H1 (cell line): ENCODE measurements around the gene COL11A2. TPM values are rescaled to one million over a fixed set of nuclear protein-coding genes. Genes with fewer than 3 reads are reported as not detected.

ENCODE experiments used
- CTCF ChIA-PET: fragments of 300-600 bp; sonication (Branson Sonifier 250); formaldehyde crosslinking; loops from one replicate; lab custom pipeline; 2021; ENCODE audit not compliant: partially characterized antibody; lab: Charles Lee
- POLR2A ChIA-PET: fragments of 300-600 bp; sonication (Branson Sonifier 250); formaldehyde crosslinking; loops from one replicate; lab custom pipeline; 2021; ENCODE audit warnings: inconsistent platforms; ENCODE audit not compliant: partially characterized antibody; lab: Charles Lee
- DNase-seq, 2 experiments: peaks; one replicate each; pipeline versions ENCODE4 v3.0.0 to v3.0.0-alpha.2; 2010 to 2022; ENCODE audit warnings: low spot score in 2 of 2, low read depth in 1 of 2, mixed read lengths in 1 of 2
- FAIRE-seq: peaks from 2 replicates; lab custom pipeline; 2011; peaks lifted over from hg19 to GRCh38; lab: Jason Lieb, UNC
- H2AFZ ChIP-seq: 2 replicates; pipeline ENCODE4 v1.8.1; 2012; ENCODE audit warnings: low read length, inconsistent platforms
- H2AK5ac ChIP-seq: 2 replicates; pipeline ENCODE4 v1.6.1; 2013; ENCODE audit warnings: low read depth, low read length
- H2BK120ac ChIP-seq: replicated peaks from 2 replicates; pipeline ENCODE3; 2013; ENCODE audit warnings: low read depth, low read length, inconsistent platforms
- H2BK12ac ChIP-seq: 2 replicates; pipeline ENCODE4 v1.6.1; 2013; ENCODE audit warnings: low read depth, low read length
- H2BK15ac ChIP-seq: 2 replicates; pipeline ENCODE4 v1.6.1; 2013; ENCODE audit warnings: low read length
- H2BK20ac ChIP-seq: 2 replicates; pipeline ENCODE4 v1.6.1; 2013; ENCODE audit warnings: low read length
- H2BK5ac ChIP-seq: 2 replicates; pipeline ENCODE4 v1.6.1; 2013; ENCODE audit warnings: low read depth, low read length
- H3K14ac ChIP-seq: 2 replicates; pipeline ENCODE4 v1.6.1; 2013; ENCODE audit warnings: inconsistent platforms; ENCODE audit not compliant: insufficient read length
- H3K18ac ChIP-seq: 2 replicates; pipeline ENCODE4 v1.6.1; 2013; ENCODE audit warnings: low read length; ENCODE audit errors: extremely low read depth
- H3K23ac ChIP-seq: 2 replicates; pipeline ENCODE4 v1.6.1; 2013; ENCODE audit warnings: inconsistent platforms; ENCODE audit not compliant: insufficient read length
- H3K23me2 ChIP-seq: 2 replicates; pipeline ENCODE4 v1.6.1; 2013; ENCODE audit warnings: low read depth, low read length
- H3K27ac ChIP-seq: 2 replicates; pipeline ENCODE4 v1.6.1; 2011; ENCODE audit warnings: low read depth, low read length, inconsistent platforms
- H3K27me3 ChIP-seq, 4 experiments: replicated peaks in 1 of 4; 1 replicate in 1 of 4; 2 replicates in 3 of 4; pipeline versions ENCODE4 v1.6.1 to v1.8.1; 2011 to 2013; ENCODE audit warnings: low read length in 3 of 4, mild to moderate bottlenecking in 3 of 4, inconsistent platforms in 2 of 4, mixed read lengths in 2 of 4, moderate library complexity in 1 of 4; ENCODE audit not compliant: control insufficient read depth in 3 of 4, insufficient read depth in 3 of 4; ENCODE audit errors: extremely low read depth in 1 of 4
- H3K36me3 ChIP-seq, 4 experiments: 2 replicates each; pipeline versions ENCODE4 v1.6.1 to v1.8.1; 2011 to 2013; ENCODE audit warnings: mild to moderate bottlenecking in 4 of 4, low read length in 3 of 4, moderate library complexity in 2 of 4, control low read depth in 1 of 4, inconsistent platforms in 1 of 4; ENCODE audit not compliant: insufficient read depth in 4 of 4, control insufficient read depth in 2 of 4
- H3K4ac ChIP-seq: replicated peaks from 2 replicates; pipeline ENCODE3; 2013; ENCODE audit warnings: low read length, low read depth, mixed read lengths, inconsistent platforms; ENCODE audit not compliant: insufficient read length
- H3K4me1 ChIP-seq, 4 experiments: replicated peaks in 1 of 4; 1 replicate in 1 of 4; 2 replicates in 3 of 4; pipeline versions ENCODE4 v1.6.1 to v1.8.1; 2011 to 2013; ENCODE audit warnings: low read length in 3 of 4, inconsistent platforms in 2 of 4, mixed read lengths in 1 of 4; ENCODE audit not compliant: insufficient read depth in 4 of 4, control insufficient read depth in 3 of 4
- H3K4me2 ChIP-seq, 2 experiments: 2 replicates each; pipeline versions ENCODE4 v1.6.1 to v1.8.1; 2011 to 2013; ENCODE audit warnings: low read depth in 2 of 2, low read length in 2 of 2, control low read depth in 1 of 2, inconsistent platforms in 1 of 2, mild to moderate bottlenecking in 1 of 2; ENCODE audit not compliant: insufficient read depth in 1 of 2
- H3K4me3 ChIP-seq, 4 experiments: fragments of 200-600, 300-600 bp in 1 of 4; sonication (generic), shearing (Covaris generic), sonication (Bioruptor Twin) in 1 of 4; 2 replicates each; pipeline versions ENCODE4 v1.5.1 to v1.8.1; 2011 to 2016; ENCODE audit warnings: low read length in 4 of 4, low read depth in 3 of 4, control low read depth in 2 of 4, inconsistent platforms in 2 of 4, mild to moderate bottlenecking in 2 of 4, mixed read lengths in 1 of 4, moderate library complexity in 1 of 4; ENCODE audit not compliant: insufficient read depth in 2 of 4; ENCODE audit errors: extremely low read depth in 1 of 4
- H3K56ac ChIP-seq: replicated peaks from 2 replicates; pipeline ENCODE3; 2013; ENCODE audit warnings: low read depth, mild to moderate bottlenecking, mixed read lengths, low read length, inconsistent platforms; ENCODE audit not compliant: insufficient read length
- H3K79me1 ChIP-seq: 2 replicates; pipeline ENCODE4 v1.6.1; 2013; ENCODE audit warnings: low read depth, low read length, control low read depth
- H3K79me2 ChIP-seq, 2 experiments: 2 replicates each; pipeline versions ENCODE4 v1.6.1 to v1.8.1; 2012 to 2013; ENCODE audit warnings: low read length in 2 of 2, mild to moderate bottlenecking in 2 of 2, inconsistent platforms in 1 of 2; ENCODE audit not compliant: insufficient read depth in 2 of 2, control insufficient read depth in 1 of 2
- H3K9ac ChIP-seq, 4 experiments: replicated peaks in 1 of 4; 1 replicate in 1 of 4; 2 replicates in 3 of 4; pipeline versions ENCODE4 v1.6.1 to v1.8.1; 2011 to 2013; ENCODE audit warnings: low read depth in 3 of 4, low read length in 3 of 4, control low read depth in 2 of 4, mild to moderate bottlenecking in 2 of 4, moderate library complexity in 2 of 4, inconsistent platforms in 1 of 4; ENCODE audit errors: extremely low read depth in 1 of 4
- H3K9me3 ChIP-seq, 2 experiments: 2 replicates each; pipeline versions ENCODE4 v1.6.1 to v1.8.1; 2012 to 2013; ENCODE audit warnings: mild to moderate bottlenecking in 2 of 2, moderate library complexity in 2 of 2, control low read depth in 1 of 2, inconsistent platforms in 1 of 2, low read depth in 1 of 2, low read length in 1 of 2, mixed read lengths in 1 of 2; ENCODE audit not compliant: insufficient read depth in 2 of 2
- H4K20me1 ChIP-seq, 2 experiments: replicated peaks in 1 of 2; 2 replicates each; pipeline versions ENCODE3 to v1.8.1; 2011 to 2013; ENCODE audit warnings: inconsistent platforms in 2 of 2, low read length in 2 of 2, mild to moderate bottlenecking in 1 of 2; ENCODE audit not compliant: insufficient read depth in 2 of 2, control insufficient read depth in 1 of 2
- H4K5ac ChIP-seq: 2 replicates; pipeline ENCODE4 v1.6.1; 2013; ENCODE audit warnings: low read length, low read depth, mixed read lengths, inconsistent platforms; ENCODE audit not compliant: insufficient read length
- H4K8ac ChIP-seq: 2 replicates; pipeline ENCODE4 v1.8.0; 2013; ENCODE audit warnings: mild to moderate bottlenecking, moderate library complexity, low read length, inconsistent platforms; ENCODE audit not compliant: insufficient read depth; ENCODE audit errors: extremely low read depth
- H4K91ac ChIP-seq: replicated peaks from 2 replicates; pipeline ENCODE3; 2013; ENCODE audit warnings: low read length, mixed read lengths, inconsistent platforms; ENCODE audit not compliant: insufficient read length
- BRCA1 ChIP-seq: IDR thresholded peaks from 2 replicates; pipeline ENCODE4 v1.6.1; 2012; ENCODE audit warnings: low read depth, low read length, improper control_type of control experiment
- CBX5 ChIP-seq: fragments of 300-800, 300-1000 bp; sonication (generic); IDR thresholded peaks from 2 replicates; pipeline ENCODE4 v1.7.1; 2016; ENCODE audit warnings: antibody characterized with exemption, low read length, low read depth
- CEBPB ChIP-seq: IDR thresholded peaks from 2 replicates; pipeline ENCODE4 v1.6.1; 2012; ENCODE audit warnings: low read depth, low read length
- KDM5A ChIP-seq: fragments of 200-600 bp; IDR thresholded peaks from 2 replicates; pipeline ENCODE4 v1.7.1; 2012; ENCODE audit warnings: mild to moderate bottlenecking, low read length, inconsistent platforms, mixed read lengths
- POLR2A ChIP-seq, 2 experiments: IDR thresholded peaks; 1 replicate in 1 of 2; 2 replicates in 1 of 2; pipeline ENCODE4 v1.6.1; 2011; ENCODE audit warnings: low read depth in 2 of 2, low read length in 2 of 2, mild to moderate bottlenecking in 2 of 2; ENCODE audit errors: control extremely low read depth in 1 of 2
- POLR2AphosphoS5 ChIP-seq: IDR thresholded peaks from 2 replicates; pipeline ENCODE4 v1.6.1; 2011; ENCODE audit warnings: low read depth, low read length
- RAD21 ChIP-seq, 2 experiments: IDR thresholded peaks in 1 of 2; conservative IDR thresholded peaks in 1 of 2; 2 replicates each; pipeline ENCODE4 v1.6.1; 2011; ENCODE audit warnings: low read depth in 2 of 2, low read length in 2 of 2, improper control_type of control experiment in 1 of 2, inconsistent platforms in 1 of 2, mild to moderate bottlenecking in 1 of 2, moderate library complexity in 1 of 2
- RFX5 ChIP-seq: IDR thresholded peaks from 2 replicates; pipeline ENCODE4 v1.6.1; 2011; ENCODE audit warnings: low read depth, low read length, improper control_type of control experiment, borderline replicate concordance
- SIRT6 ChIP-seq: IDR thresholded peaks from one replicate; pipeline ENCODE4 v1.7.1; 2012; ENCODE audit warnings: low read length, inconsistent platforms
- SP4 ChIP-seq: IDR thresholded peaks from 2 replicates; pipeline ENCODE4 v1.6.1; 2012; ENCODE audit warnings: low read length, inconsistent platforms
- SRF ChIP-seq: IDR thresholded peaks from 2 replicates; pipeline ENCODE4 v1.6.1; 2011; ENCODE audit warnings: mild to moderate bottlenecking, low read depth, low read length, moderate library complexity
- TAF1 ChIP-seq: IDR thresholded peaks from 2 replicates; pipeline ENCODE4 v1.6.1; 2011; ENCODE audit warnings: mild to moderate bottlenecking, low read depth, low read length
- TEAD4 ChIP-seq: IDR thresholded peaks from 2 replicates; pipeline ENCODE4 v1.6.1; 2012; ENCODE audit warnings: low read depth, low read length, inconsistent platforms, mixed read lengths
- WGBS, 2 experiments: shearing (Covaris generic) in 1 of 2; methylation state at CpG; one replicate each; pipeline versions ENCODE4 v1.1.6 to v1.1.7; 2013 to 2015; ENCODE audit warnings: low lambda C conversion rate in 2 of 2, mixed read lengths in 2 of 2, inconsistent platforms in 1 of 2, low coverage in 1 of 2, missing lambda C conversion rate in 1 of 2; ENCODE audit not compliant: insufficient replicate concordance in 2 of 2, insufficient coverage in 1 of 2, insufficient read length in 1 of 2; ENCODE audit errors: extremely low coverage in 1 of 2, missing lambda C conversion rate in 1 of 2; 5-methylcytosine and 5-hydroxymethylcytosine counted together
- polyA plus RNA-seq, 7 experiments: library from polyadenylated mRNA; depleted of rRNA in 3 of 7; stranded (reverse) in 5 of 7; unstranded in 2 of 7; fragments of >200 nt in 5 of 7; fragments of 200-250 nt in 2 of 7; gene quantifications; 1 replicate in 5 of 7; 2 replicates in 1 of 7; 4 replicates in 1 of 7; pipeline versions ENCODE4 v1.2.1 to v1.2.3, GENCODE V29; 2011 to 2013; ENCODE audit warnings: missing spikeins in 2 of 7, mixed read lengths in 2 of 7
- total RNA-seq: library from RNA; stranded (reverse); fragmentation: NEBNext Ultra II Directional; extraction: Animal tissue kit (Norgen Biotek cat#: 25700); gene quantifications from 2 replicates; pipeline ENCODE4 v1.2.1, GENCODE V29; 2021

COL11A2 gene
- total and polyA plus RNA-seq, 2 of the 8 experiments (the other 6 are each of a cell fraction or from before 2014, with no cell fraction given), result 2.8 to 3.8 TPM

DNA sequence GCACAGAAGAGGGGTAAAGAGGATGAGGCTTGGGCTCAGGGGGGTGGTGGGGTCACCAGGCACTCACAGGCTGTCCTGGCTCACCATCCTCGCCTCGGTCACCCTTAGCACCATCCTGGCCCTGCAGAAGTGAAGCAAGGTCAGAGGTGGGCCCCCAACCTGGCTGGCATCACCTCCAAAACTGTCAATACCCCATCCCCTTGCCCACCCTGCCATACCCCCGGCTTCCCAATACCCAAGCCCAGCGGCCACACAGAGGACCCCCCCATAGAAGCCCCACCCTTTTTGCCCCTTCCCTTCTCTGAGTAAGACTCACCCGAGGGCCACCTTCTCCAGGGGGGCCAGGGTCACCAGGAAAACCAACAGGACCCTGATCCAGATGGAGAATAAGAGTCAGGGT lies 23.6 kb downstream of the COL11A2 start:
- H3K23me2 ChIP-seq, result no peaks in the 10 kb centered on the region
- no peaks in the 10 kb centered on the region; a peak in 2 of 7 replicates for H3K4me1 ChIP-seq
- no peak overlapping the region for H2BK120ac ChIP-seq
- no peak overlapping the region for H2BK15ac ChIP-seq
- no peak overlapping the region for H2AK5ac ChIP-seq
- H3K14ac ChIP-seq, result no peak overlapping the region
- no peak overlapping the region for H3K9ac ChIP-seq
- no peak overlapping the region for H3K4me3 ChIP-seq
- H3K79me2 ChIP-seq, result no peaks in the 10 kb centered on the region
- ChIA-PET POLR2A (interaction anchor here (0.6 kb wide), 1 partner anchor 188 kb away, joined by 3 read pairs; no protein-coding TSS in a partner anchor), CTCF (interaction anchor here (1.1 to 1.2 kb wide), 2 partner anchors 19 to 78 kb away, joined by 3 read pairs; no protein-coding TSS in a partner anchor)
- no peak overlapping the region for H2BK20ac ChIP-seq
- no peak overlapping the region for H2BK12ac ChIP-seq
- no peak for TF ChIP-seq SRF
- no peak for TF ChIP-seq KDM5A
- TF ChIP-seq SIRT6, result no peak
- TF ChIP-seq POLR2AphosphoS5, result no peak
- TF ChIP-seq CEBPB, result no peak
- no peak for TF ChIP-seq RAD21 (IDR thresholded peaks at IDR 0.05 in 1 of 2, conservative IDR thresholded peaks at IDR 0.05 in 1 of 2; ENCODE audit: low read depth in 2 of 2, low read length in 2 of 2)
- no peak for TF ChIP-seq RFX5
- no peak for TF ChIP-seq SP4
- no peak for TF ChIP-seq BRCA1
- no peak for TF ChIP-seq TEAD4
- no peak for TF ChIP-seq CBX5
- TF ChIP-seq POLR2A (IDR thresholded peaks at IDR 0.05; ENCODE audit: control extremely low read depth in 1 of 2, low read depth in 2 of 2, low read length in 2 of 2), result no peak
- TF ChIP-seq TAF1, result no peak
- H3K79me1 ChIP-seq, result no peaks in the 10 kb centered on the region
- no peak overlapping the region for H2AFZ ChIP-seq
- FAIRE-seq, result no peak
- no peaks in the 10 kb centered on the region for H4K20me1 ChIP-seq
- no peak overlapping the region for H3K56ac ChIP-seq
- no peak overlapping the region for H3K4ac ChIP-seq
- no peak overlapping the region for H4K91ac ChIP-seq
- H2BK5ac ChIP-seq, result no peak overlapping the region
- H3K27me3 ChIP-seq, result no peaks in the 10 kb centered on the region
- H3K18ac ChIP-seq, result no peak overlapping the region
- H4K8ac ChIP-seq, result no peak overlapping the region
- no peak overlapping the region for H4K5ac ChIP-seq
- H3K23ac ChIP-seq, result no peak overlapping the region
- H3K9me3 ChIP-seq, result no peaks in the 10 kb centered on the region
- WGBS, 2 experiments, result 61% methylated on average over 2 of the region's 5 CpGs; no CpG with 5 or more reads in 1 of the 2 experiments
- H3K36me3 ChIP-seq, result no peaks in the 10 kb centered on the region
- H3K4me2 ChIP-seq, result no peak overlapping the region
- H3K27ac ChIP-seq, result no peak overlapping the region
- no peak for DNase-seq
